Measurements from ENCODE around the gene RIN3.

Gene RIN3

DNA sequence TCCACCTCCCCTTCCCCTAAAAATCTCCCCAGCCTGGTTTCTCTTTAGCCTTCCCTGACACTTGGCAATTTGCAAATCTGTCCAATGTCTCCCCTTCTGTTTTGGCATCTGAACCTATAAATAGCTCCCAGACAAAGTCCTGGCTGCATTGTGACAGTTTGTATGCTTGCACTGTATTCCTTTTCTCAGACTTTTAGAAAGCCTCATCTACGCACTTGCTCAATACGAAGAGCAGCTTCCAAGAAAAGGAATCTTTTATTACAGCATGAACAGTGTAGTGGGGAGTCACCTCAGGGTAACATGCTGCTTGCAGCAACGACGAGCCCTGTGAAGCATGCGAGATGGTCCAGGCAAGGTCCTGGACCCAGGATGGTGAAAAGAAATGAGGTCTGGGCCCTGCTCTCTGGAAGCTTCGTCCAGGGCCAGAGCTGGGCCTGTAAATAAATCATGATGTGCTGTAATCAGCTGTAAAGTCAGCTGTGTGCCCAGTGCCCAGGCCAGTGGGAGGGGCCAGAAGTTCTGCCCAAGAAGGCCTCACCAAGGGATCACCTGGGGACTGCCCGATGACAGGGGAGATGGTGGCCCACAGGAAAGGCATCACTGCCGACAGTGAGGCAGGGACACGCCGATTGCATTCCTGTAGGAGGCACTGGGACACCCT, 88.3 kb downstream of the RIN3 start:
- no peak for DNase-seq

DNA sequence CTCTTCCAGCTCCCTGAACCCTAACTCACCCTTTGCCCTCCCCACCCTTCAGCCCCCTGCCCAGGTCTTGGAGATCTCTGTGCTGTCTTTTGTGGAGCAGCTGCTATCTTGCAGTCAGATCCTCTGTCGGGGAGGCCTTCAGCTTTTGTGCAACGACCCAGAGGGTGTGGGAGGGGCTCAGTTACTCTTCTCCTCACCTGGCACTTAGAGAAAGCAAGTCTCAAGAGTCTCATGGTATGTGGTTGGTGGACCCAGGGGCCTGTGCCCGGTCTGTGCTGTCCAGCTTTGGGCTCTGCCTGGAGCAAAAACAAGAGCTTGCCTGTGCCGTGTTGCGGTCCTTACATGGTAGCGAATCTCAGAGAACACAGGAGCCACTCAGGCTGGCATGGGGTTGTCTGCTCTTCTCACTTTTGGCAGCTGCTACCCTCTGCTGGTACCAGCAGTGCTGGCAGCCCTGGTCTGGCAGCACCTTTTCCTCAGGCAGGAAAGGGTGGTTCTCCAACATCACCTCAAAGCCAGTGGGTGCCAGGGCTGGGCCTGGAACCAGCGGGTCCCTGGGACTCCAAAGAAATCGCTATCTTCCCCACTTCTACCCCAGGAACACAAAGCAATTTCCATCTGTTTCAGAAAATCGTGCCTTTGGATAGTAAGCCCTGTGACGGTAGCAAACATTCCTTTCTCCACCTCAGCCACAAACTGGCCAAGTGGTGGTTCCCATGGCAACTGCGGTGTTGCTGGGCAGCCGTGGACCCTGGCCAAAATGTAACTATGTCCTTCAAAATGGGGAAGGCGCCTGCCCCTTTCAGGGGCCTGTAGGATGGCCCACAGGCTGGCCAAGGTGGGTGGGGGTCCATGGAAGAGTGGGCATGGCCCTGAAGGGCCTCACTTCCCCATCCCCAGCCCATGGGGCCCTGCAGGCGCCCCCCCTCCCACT, 90.0 kb downstream of the RIN3 start:
- DNase-seq: peak; percentile 29 to 52

DNA sequence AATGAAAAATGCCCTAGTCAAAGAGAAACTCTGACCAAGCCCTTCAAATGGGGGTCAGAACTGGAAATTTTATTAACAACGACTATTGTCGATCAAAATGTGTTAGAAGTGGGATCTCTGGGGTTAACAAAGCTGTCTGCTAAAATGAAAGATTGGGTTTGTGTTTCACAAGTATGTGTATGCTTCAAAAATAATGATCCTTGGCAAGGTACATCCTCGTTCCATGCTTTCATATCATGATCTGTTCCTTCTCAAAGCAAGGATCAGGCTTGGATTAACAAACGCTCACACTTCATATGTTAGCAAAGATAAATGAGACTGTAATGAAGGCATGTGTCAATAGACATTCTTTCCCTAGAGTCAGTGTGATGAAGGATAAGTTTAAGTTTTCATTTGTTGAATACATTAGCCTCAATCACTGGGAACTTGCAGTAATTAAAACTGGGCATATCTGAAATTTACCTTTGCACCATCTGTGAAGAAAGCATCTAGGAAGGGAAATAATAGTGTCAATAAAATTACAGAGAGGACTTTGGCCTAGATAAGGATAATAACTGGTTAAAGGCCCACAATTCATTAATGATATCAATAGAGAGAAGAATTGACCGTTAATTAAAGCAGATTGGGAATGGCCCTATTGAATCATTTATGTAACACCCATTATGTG, 91.8 kb downstream of the RIN3 start:
- no peak for DNase-seq

DNA sequence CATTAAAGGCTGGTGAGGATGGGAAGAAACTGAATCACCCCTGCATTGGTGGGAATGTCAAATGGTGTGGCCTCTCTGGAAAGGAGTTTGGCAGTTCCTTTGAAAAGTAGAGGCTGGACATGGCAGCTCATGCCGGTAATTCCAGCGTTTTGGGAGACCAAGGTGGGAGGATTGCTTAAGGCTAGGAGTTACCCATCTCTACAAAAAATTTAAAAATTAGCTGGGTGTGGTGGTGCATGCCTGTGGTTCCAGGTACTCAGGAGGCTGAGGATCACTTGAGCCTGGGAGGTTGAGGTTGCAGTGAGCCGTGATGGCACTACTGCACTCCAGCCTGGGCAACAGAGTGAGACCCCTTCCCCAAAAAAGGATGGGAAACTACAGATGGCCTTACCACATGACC, 93.7 kb downstream of the RIN3 start:
- DNase-seq: no peak

DNA sequence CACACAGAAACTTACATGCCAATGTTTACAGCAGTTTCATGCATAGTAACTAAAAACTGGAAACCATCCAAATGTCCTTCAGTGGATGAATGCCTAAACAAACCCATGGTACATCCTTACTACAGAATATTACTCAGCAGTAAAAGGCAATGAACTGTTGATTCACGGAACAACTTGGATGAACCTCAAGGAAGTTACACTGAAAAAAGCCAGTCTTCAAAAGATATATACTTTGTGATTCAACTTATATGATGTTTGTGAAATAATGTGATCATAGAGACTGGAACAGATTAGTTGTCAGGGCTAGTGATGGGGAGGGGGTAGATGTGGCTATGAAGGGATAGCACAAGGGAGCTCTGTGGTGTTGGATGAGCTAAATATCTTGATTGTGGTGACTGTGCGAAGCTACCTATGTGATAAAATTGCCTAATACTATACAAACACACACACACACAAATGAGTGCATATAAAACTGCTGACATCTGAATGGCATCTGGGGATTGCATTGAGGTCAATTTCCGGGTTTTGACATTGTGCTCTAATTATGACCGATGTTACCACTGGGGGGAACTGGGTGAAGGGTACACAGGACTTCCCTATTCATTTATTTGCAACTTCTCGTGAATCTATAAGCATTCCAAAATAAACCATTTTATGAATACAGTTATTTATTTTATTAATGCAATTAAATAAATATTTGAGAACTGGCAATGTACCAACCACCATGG, 94.3 kb downstream of the RIN3 start:
- DNase-seq: no peak

DNA sequence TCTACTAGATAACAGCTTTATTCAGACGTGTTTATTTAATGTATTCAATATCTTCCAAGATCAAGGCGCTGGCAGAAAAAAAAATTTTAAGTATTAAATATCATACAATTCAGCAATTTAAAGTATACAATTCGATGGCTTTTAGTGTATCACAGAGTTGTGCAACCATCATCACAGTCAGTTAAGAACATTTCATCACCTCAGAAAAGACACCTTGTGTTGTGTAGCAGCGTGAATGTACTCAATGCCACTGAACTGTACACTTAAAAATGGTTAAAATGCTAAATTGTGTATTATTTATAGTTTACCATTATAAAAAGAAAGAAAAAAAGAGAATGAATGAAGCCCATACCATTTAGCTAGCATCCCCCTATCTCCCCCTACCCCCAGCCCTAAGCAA, 96.4 kb downstream of the RIN3 start:
- no peak for DNase-seq

DNA sequence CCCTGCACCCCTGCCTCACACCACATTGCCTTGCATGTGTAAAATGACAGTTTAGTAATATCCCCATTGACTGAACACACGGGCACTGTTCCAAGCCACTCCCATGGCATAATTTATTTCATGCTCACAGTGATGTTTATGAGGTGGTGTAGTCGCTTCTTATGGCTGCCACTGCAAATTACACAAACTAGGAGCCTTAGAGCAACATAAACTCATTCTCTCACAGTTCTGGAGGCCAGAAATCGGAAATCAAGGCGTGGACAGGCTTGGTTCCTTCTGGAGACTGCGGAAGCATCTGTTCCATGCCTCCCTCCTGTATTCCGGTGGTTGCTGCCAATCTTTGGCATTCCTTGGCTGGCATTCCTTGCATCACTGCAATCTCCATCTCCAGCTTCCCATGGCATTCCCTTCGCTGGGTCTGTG, 97.3 kb downstream of the RIN3 start:
- DNase-seq: no peak

DNA sequence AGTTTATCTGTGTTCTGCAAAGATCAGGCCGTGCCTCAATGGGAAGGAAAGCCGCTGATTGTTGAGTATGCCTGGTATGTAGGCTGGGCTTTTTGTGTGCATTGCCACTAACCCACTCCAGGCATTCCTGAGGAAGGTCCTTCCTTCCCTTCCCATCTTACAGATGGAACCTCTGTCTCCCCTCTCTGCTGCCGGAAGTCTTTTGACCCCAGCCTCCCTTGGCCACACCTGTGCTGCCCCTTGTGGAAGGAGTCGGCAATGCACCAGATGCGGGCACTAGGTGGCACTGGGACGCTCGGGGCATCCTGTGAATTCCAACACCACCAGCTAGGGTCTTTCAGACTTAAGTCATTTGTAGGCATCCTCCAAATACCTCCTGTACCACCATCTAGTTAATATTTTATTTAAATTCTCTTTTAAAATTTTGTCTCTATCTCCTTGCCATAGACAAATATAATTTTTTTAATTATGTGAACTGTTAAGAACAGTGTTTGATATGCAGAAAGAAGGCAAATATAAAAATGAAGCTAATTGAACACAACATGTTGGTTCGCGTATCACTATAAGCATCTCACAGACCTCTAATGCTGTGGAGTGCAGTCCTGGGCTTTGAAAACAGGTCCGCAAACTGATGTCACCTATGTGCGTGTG, 99.6 kb downstream of the RIN3 start:
- peak in 1 of 2 experiments; percentile 15 for DNase-seq

DNA sequence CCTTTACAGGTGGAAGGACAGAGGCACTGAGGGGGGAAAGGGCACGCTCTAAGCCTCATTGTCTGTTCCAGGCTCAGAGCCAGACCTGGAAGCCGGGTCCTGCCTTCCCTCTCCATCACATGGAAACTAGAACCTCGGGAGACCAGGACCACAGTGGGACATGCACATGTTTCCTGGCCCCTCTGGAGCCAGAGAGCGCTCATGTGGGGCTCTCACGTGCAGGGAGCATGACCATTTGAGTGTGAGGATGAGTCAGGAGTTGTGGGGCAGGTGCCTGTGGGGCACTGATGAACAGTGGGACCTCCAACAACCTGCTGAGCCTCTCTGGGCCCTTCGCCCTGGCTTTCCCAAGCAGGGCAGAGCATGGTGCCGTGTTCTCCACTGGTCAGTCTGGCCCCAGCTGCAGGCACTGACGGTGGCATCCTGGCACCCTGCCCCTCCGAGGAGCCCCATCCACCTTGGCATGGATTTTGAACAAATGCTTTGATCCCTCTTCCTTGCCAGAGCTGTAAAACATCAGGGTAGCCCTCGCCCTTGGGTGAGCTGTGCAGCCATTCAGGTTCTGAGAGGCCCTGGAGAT, 100.2 kb downstream of the RIN3 start:
- no peak for DNase-seq

DNA sequence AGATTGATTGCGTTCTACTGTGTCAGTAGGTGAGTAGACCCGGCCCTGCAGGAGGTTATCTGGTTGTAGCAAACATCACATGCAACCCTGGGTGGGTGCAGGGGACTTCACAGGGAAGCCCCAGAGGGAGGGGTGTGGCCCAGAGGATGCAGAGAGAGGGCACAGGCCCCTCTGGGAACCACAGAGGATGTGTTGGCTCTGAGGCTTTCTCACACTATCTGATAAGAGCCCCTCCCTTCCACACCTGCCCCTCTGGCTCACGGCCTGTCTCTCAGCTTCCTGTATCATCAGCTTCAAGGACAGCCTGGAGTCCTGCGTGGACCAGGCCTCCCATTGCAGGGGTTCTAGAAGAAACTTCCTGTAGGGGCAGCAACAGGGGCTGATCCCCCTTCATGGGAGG, 101.9 kb downstream of the RIN3 start:
- DNase-seq: no peak

DNA sequence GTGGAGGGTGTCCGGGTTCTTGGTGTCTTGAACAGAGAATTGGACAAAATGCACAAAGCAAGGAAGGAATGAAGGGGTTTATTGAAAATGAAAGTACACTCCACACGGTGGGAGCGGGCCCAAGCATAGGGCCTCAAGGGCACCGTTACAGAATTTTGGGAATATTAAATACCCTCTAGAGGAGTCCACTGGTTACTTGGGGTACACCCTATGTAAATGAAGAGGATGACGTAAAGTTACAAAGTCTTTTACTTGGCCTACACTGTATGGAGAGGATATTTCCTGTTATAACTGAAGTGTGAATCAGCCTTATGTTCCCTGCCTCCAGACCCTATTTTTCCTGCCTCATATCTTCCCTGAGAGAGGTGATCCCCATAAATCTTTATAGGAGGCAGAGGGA, 102.6 kb downstream of the RIN3 start:
- DNase-seq: no peak

DNA sequence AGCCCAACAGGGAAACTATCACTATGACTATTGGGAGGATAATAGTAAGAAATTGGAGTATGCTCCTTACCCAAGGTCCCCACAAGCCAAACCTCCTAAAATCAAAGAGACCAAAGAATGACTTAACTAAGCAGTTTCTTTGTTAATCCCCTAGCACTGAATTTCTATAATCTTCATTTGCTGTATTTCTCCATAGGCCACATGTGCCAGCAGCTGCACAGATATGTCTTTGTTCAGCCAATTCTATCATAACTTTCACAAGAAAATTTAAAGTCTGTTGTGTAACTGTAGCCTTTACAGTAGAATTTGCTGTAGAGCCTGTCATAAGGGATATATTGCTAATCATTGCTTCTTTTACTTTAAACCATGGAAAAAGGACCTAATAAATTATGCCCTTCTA, 104.0 kb downstream of the RIN3 start:
- DNase-seq: no peak

DNA sequence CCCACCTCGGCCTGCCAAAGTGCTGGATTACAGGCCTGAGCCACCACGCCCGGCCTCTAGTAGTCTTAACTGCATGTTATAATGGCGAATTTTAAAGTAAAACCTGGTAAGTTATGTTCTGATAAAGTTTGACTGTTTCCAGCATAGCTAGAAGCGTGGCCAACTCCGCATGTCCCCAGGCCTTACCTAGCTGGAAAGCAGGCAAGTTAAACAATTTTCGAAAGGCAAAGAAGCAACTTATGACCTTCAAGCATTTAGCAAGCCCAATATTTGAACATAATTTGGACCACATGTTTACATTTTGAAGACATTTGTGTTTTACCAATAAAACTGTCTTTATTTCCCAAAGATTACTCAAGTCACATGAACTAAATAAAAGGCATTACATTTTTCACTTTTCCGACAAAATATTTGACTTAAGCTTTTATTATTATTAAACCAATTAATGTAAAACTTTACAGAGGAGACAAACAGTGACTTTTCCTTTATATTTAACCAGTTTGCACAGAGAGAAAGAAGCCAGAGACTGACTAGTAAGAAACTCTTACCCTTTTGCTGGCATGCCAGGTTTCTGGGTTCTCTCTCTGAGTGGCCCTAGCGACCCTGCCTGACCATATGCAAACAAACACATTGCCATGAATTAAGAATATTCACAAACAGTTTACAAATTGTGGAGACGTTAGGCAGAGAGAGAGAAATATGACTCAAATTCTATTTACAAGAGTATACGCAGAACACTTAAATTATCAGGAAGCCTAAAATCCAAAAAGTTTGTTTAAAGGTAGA, 106.3 kb downstream of the RIN3 start:
- DNase-seq: no peak

DNA sequence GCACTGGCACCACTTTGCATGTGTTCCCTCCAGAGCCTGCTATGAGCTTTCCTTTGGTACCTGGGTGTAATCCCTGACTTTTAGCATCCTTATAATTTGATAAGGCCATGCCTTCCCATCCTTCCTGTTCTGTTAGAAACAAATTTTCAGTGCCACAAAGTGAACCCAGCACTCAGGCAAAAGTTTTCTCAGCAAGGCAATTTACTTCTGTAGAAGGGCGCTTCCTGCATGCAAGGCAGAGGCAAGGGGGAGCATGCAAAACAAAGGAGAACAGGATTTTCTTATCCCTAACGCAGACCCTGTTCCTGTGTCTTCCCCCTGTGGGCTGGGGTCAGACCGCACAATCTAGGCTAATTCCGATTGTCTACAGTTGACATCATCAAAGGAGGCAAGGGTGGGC, 108.7 kb downstream of the RIN3 start:
- no peak for DNase-seq

DNA sequence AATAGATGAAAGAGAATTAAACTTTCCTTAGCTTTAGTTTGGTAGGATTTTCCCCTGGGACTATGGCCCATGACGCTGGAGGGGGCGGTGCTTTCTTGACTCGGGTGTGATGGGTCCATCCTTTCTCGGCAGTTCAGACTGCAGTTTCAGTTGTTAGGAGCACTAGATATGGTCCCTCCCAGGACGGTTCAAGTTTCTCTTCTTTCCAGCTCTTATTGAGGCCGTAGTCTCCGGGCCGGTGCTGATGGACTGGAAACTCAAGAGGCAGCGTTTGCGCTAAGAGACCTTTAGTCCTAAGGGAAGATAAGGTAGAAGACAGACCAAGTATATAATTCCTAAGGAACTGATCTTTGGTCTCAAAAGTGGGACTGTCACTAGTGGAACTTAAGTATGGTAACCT, 111.2 kb downstream of the RIN3 start:
- no peak for DNase-seq

DNA sequence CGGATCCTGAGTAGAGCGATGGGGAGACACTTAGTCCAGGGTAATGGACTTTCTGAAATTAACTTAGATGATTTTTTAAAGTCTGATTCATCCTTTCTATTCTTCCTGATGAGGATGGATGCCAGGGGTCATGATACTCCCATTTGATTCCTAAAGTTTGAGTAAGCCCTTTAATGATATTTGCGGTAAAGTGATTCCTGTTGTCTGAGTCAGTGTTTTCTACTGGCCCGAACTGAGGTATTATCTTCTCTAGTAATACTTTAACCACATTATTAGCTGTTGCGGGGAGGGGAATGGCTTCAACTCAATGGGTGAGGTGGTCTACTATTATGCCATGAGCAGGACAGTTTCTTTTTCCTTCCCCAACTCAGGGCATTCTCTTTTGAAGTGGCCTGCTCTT, 111.6 kb downstream of the RIN3 start:
- DNase-seq: no peak

DNA sequence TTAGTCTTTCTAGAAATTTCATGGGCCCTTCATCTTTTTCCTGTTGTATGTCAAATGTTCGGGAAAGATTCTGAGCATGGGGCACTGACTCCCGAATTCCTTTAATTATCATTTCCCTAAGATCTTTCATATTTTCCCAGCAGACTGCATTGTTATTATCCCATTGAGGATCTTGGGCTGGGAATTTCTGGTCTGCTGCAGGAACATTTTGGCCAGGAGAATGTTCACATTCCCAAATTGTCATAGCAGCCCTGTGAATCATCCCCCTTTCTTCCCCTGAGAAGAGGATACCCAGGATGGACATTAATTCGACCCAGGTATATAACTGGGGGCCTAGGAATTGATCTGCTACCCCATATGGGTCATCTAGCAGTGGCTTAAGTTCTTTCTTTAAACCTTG, 112.5 kb downstream of the RIN3 start:
- no peak for DNase-seq

DNA sequence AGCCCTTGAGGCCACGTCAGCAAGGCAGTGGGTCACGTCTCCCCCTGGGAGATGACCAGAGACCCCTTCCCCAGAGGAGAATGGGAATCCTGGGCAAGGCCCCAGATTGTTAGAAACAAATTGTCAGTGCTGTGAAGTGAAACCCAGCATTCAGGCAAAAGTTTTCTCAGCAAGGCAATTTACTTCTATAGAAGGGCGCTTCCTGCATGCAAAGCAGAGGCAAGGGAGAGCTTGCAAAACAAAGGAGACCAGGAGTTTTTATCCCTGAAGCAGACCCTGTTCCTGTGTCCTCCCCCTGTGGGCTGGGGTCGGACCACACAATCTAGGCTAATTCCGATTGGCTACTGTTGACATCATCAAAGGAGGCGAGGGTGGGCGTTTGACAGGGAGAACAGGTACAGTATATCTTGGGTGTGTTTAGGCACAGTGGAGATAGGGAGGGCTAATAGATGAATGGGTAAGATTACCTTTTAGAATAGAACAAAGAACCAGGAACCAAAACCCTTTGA, 114.2 kb downstream of the RIN3 start:
- DNase-seq: no peak

DNA sequence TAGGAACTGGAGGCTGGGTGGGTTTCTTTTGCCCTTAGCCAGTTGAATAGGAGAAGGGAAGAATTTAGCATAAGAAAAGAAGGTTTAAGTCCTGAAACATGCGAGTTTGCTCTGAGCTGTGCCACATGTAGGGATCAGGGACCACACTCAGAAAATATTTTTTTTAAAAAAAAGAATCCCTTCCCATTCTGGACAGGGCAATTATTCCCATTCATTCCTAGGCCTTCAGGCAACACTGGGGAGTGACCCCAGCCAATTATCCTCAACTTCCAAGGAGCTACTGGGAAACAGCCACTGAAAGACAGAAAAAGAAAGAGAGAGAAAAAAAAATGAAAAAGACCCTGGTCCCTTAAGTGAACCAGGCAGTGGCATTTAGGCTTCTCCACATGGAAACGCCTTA, 115.1 kb downstream of the RIN3 start:
- DNase-seq: no peak

DNA sequence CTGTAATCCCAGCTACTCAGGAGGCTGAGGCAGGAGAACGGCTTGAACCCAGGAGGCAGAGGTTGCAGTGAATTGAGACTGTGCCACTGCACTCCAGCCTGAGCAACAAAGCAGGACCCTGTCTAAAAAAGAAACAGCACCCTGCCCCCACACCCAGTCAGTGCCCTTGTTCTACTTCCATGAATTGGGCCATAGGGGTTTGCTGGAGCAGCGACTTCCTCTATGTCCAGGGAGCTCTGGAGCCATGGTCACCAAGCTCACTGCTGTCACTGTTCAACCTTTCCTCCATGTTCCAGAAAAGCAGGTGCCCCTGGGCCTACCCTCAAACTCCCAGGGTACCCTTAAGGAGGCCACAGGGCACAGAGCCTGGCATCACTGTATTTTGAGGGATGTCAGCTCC, 116.8 kb downstream of the RIN3 start:
- DNase-seq: no peak

DNA sequence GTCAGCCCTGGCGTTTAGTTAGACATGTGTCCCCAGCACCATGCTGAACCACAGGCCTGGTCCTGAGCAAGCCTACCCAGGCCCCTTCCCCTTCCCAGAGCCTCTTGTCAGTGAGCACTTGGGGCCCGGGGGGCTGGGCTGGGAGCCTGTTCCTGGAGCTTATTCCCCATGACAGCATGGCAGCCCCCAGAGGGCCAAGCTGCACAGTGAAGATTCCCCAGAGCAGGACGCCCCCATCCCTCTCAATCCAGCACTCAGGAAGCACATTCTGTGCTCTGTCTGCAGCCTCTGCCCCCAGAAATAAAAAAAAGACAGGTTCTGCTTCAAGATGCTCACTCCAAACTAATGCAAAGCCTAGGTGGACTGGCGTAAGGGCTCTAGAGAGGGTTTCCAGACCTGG, 117.5 kb downstream of the RIN3 start:
- no peak for DNase-seq

Measured in NCI-H2081 (cell line).